ENCODE data around the gene AMOTL1.
"Not testable (repeated sequence)": the region's sequence is repeated elsewhere in the genome, so short reads cannot be mapped to it uniquely, and the experiment has no call there.

AMOTL1 gene

GRCh38 chr11:94849839-94850238 lies 81.7 kb downstream of the AMOTL1 start:
- H3K27ac ChIP-seq, result no peak overlapping the region
- TF ChIP-seq CTCF (IDR thresholded peaks at IDR 0.05) (no peak), ZFX (IDR thresholded peaks at IDR 0.05; ENCODE audit: borderline replicate concordance) (no peak)

GRCh38 chr11:94851864-94852636 lies 83.9 kb downstream of the AMOTL1 start:
- H3K27ac ChIP-seq, result no peak overlapping the region
- no peak for TF ChIP-seq ZFX (IDR thresholded peaks at IDR 0.05; ENCODE audit: borderline replicate concordance)
- TF ChIP-seq CTCF (IDR thresholded peaks at IDR 0.05), result no peak

GRCh38 chr11:94853288-94853687 lies 85.1 kb downstream of the AMOTL1 start:
- H3K27ac ChIP-seq, result not testable (repeated sequence)

GRCh38 chr11:94853836-94854235 lies 85.7 kb downstream of the AMOTL1 start:
- no peak overlapping the region for H3K27ac ChIP-seq
- no peak for TF ChIP-seq ZFX (IDR thresholded peaks at IDR 0.05; ENCODE audit: borderline replicate concordance)
- no peak for TF ChIP-seq CTCF (IDR thresholded peaks at IDR 0.05)

- H3K27ac ChIP-seq, result no peak overlapping the region
- TF ChIP-seq ZFX (IDR thresholded peaks at IDR 0.05; ENCODE audit: borderline replicate concordance) (no peak), CTCF (IDR thresholded peaks at IDR 0.05) (no peak)
These were observed 86.8 kb downstream of the AMOTL1 start for GRCh38 chr11:94854770-94855633.

- TF ChIP-seq ZFX (IDR thresholded peaks at IDR 0.05; ENCODE audit: borderline replicate concordance), result no peak
- no peak for TF ChIP-seq CTCF (IDR thresholded peaks at IDR 0.05)
- H3K27ac ChIP-seq, result no peak overlapping the region
These were observed 87.5 kb downstream of the AMOTL1 start for GRCh38 chr11:94855666-94856065.

GRCh38 chr11:94856443-94856842 lies 88.3 kb downstream of the AMOTL1 start:
- TF ChIP-seq CTCF (IDR thresholded peaks at IDR 0.05) (no peak), ZFX (IDR thresholded peaks at IDR 0.05; ENCODE audit: borderline replicate concordance) (no peak)
- no peak overlapping the region for H3K27ac ChIP-seq
